SK-N-SH treated with all-trans-retinoic acid at 6 μM for 48 hours (cell line): ENCODE results near the gene SH3PXD2A.

Experiments used
- ARNTL ChIP-seq: fragments of 450-650 bp; formaldehyde crosslinking; IDR thresholded peaks from 2 replicates; pipeline ENCODE4 v1.5.0; 2020; ENCODE audit warnings: low read depth, mild to moderate bottlenecking, moderate library complexity, borderline replicate concordance
- ESRRG ChIP-seq: fragments of 250-450 bp; sonication (Bioruptor Pico); IDR thresholded peaks from 2 replicates; pipeline ENCODE4 v1.6.1; 2021; ENCODE audit warnings: mild to moderate bottlenecking
- GLIS3 ChIP-seq: fragments of 250-450 bp; sonication (Bioruptor Pico); IDR thresholded peaks from 2 replicates; pipeline ENCODE4 v1.5.0; 2020; ENCODE audit warnings: mild to moderate bottlenecking, moderate library complexity
- RARB ChIP-seq: fragments of 250-450 bp; sonication (Bioruptor Pico); IDR thresholded peaks from 2 replicates; pipeline ENCODE4 v1.8.0; 2021; ENCODE audit warnings: mild to moderate bottlenecking, moderate library complexity
- SNAI2 ChIP-seq: fragments of 250-450 bp; sonication (Bioruptor Pico); IDR thresholded peaks from 2 replicates; pipeline ENCODE4 v1.5.0; 2020; ENCODE audit warnings: mild to moderate bottlenecking, moderate library complexity
- TCF4 ChIP-seq: fragments of 250-450 bp; sonication (Bioruptor Pico); IDR thresholded peaks from 2 replicates; pipeline ENCODE4 v1.8.0; 2021; ENCODE audit warnings: mild to moderate bottlenecking, moderate library complexity, borderline replicate concordance
- ZFP3 ChIP-seq: fragments of 250-450 bp; sonication (Bioruptor Pico); IDR thresholded peaks from 2 replicates; pipeline ENCODE4 v1.5.0; 2020; ENCODE audit warnings: mild to moderate bottlenecking, moderate library complexity
- ZFP30 ChIP-seq: fragments of 450-650 bp; formaldehyde crosslinking; IDR thresholded peaks from 2 replicates; pipeline ENCODE4 v1.5.0; 2022; ENCODE audit warnings: mild to moderate bottlenecking, moderate library complexity
- ZNF565 ChIP-seq: fragments of 450-650 bp; formaldehyde crosslinking; conservative IDR thresholded peaks from 2 replicates; pipeline ENCODE4 v1.5.0; 2020; ENCODE audit warnings: low read depth, mild to moderate bottlenecking, moderate library complexity
- ZNF8 ChIP-seq: fragments of 450-650 bp; formaldehyde crosslinking; IDR thresholded peaks from 2 replicates; pipeline ENCODE4 v1.5.0; 2020; ENCODE audit warnings: mild to moderate bottlenecking, moderate library complexity
- TF ChIP-seq, protein P1 (sequence below): fragments of 250-450 bp; sonication (Bioruptor Pico); IDR thresholded peaks from 2 replicates; pipeline ENCODE4 v1.5.0; 2020; ENCODE audit warnings: mild to moderate bottlenecking, moderate library complexity

DNA sequence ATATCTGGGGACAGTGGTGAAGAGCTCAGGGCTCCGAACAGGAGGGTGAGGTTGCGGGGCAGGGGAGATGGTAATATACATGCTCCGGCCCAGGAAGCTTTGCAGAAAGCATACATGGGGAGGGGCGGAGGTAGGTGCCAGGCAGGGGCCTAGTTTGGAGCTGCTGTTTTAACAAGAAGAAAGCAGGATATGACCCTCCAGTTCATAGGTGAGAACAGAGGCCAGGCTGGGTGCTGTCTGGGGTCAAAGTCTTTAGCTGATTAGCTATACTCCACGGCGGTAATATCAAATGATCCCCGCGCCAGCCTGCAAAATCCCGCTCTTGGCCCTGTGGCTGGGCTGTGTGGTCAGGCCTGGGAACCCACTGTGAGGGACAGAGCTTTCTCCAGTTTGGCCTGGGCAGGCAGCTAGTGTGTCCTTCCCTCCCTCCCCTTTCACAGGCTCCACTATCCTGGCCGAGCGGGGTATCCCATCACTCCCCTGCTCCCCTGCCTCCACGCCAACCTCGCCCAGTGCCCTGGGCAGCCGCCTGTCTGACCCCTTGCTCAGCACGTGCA lies 266.2 kb downstream of the SH3PXD2A start:
- no peak for TF ChIP-seq ZNF565 (CRISPR knock-in tag)
- TF ChIP-seq TCF4 (CRISPR knock-in tag): no peak
- TF ChIP-seq RARB (CRISPR knock-in tag): no peak
- TF ChIP-seq, protein P1, sequence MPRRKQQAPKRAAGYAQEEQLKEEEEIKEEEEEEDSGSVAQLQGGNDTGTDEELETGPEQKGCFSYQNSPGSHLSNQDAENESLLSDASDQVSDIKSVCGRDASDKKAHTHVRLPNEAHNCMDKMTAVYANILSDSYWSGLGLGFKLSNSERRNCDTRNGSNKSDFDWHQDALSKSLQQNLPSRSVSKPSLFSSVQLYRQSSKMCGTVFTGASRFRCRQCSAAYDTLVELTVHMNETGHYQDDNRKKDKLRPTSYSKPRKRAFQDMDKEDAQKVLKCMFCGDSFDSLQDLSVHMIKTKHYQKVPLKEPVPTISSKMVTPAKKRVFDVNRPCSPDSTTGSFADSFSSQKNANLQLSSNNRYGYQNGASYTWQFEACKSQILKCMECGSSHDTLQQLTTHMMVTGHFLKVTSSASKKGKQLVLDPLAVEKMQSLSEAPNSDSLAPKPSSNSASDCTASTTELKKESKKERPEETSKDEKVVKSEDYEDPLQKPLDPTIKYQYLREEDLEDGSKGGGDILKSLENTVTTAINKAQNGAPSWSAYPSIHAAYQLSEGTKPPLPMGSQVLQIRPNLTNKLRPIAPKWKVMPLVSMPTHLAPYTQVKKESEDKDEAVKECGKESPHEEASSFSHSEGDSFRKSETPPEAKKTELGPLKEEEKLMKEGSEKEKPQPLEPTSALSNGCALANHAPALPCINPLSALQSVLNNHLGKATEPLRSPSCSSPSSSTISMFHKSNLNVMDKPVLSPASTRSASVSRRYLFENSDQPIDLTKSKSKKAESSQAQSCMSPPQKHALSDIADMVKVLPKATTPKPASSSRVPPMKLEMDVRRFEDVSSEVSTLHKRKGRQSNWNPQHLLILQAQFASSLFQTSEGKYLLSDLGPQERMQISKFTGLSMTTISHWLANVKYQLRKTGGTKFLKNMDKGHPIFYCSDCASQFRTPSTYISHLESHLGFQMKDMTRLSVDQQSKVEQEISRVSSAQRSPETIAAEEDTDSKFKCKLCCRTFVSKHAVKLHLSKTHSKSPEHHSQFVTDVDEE (CRISPR knock-in tag): no peak
- TF ChIP-seq ZFP3 (CRISPR knock-in tag): no peak
- TF ChIP-seq ESRRG: no peak
- TF ChIP-seq ZNF8 (CRISPR knock-in tag): no peak
- no peak for TF ChIP-seq GLIS3 (CRISPR knock-in tag)
- no peak for TF ChIP-seq ZFP30 (CRISPR knock-in tag)
- TF ChIP-seq SNAI2 (CRISPR knock-in tag): no peak
- no peak for TF ChIP-seq ARNTL (CRISPR knock-in tag)
